SW 1271 (cell line): ENCODE measurements around the gene FTO.

Experiments used
- DNase-seq, 2 experiments: peaks; one replicate each; lab custom pipeline; 2025; lab: John Stamatoyannopoulos, UW

The FTO gene

DNA sequence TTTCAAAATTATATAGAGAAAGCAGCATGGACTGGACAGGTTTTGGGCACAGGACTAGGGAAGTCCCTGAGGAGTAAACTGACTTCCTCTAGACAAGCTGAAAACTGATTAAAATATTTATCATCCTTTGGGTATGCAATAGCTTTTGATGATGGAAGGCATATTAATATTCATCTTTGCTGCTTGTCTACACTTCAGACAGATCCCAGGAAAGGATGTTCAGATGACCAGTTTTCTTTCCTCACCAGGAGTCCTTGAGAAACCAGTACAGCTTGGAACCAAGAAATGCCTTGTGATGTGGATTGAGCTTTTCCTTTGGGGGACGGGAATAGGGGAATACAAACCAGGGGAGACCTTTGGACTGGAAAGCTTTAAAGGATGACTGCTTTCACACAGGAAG, 195.5 kb downstream of the FTO start:
- no peak for DNase-seq

- DNase-seq = no peak
These were observed 196.7 kb downstream of the FTO start for GRCh38 chr16:53900667-53901066.

DNA sequence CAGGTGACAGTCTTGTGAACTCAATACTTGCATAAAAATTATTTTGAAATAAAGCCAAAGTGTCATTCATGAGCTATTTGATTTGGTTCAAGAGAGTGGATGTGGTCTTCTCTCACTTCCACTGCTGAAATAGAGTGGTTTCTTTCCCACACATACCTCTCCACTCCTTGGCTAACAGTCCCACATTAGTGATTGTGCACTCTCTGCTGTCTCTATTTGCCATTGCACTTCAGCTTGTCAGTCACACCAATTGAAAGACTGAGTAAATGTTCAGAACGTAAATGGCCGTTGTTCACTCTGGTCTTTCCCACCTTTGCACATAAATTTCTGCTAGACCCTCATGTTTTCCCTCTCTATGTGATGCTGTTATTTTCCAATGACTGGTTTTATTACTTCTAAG, 197.5 kb downstream of the FTO start:
- DNase-seq = no peak

- no peak for DNase-seq
These were observed 200.6 kb downstream of the FTO start for GRCh38 chr16:53904533-53904932.

DNA sequence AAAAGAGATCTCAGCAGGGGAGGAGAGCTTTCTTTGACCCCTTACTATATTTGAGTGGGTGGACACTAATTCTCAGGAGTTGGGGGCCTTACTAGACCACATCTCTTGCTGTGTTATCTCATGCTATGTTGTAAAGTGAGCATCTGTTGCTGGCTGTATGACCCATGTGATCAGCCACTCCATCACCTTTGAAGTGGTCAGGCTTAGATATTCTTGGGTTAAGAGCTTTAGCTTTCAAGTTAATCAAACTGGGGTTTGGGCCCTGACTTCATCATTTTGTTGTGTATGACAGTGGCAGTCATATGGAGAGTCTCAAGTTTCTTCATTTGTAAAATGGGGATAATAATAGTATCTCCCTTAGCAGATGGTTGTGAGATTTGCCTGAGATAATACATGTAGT, 201.1 kb downstream of the FTO start:
- no peak for DNase-seq

DNA sequence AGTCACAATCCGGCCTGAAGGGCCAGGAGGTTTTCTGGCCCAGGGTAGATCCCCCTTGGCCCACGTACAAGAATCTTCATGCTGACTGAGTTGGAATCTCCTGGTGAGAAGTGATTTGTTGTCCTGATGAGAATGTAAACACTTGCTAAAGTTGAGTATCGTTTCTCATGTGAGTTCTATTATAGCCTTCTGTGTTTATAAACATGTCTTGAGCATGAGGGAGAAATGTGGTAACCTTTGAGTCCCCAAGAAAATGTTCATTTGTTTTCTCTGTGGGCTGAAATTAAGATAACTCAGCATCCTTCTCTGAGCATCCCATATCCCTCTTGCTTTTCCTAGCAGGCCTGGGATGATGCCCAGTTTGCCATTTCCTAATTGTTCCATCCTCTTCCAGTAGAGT, 204.8 kb downstream of the FTO start:
- no peak for DNase-seq

DNA sequence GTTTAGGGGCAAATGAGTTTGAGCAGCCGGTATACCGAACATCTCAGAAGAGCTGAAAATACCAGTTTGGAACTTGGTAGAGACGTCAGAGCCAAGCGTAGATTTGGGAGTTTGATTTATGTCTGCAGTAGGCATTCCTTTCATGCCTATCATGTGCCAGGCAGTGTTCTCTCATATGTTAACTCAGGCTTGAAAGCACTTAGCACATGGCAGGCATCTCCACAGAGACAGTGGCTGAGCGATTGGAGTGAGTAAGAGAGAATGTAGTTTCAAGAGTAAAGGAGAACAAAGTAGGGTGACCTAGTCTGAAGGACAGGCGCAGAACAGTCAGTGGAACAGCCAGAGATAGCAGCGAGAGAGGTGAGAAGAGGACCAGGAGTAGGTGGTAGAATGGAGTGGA, 207.0 kb downstream of the FTO start:
- DNase-seq = no peak

- DNase-seq = no peak
These were observed 207.6 kb downstream of the FTO start for GRCh38 chr16:53911513-53911912.

DNA sequence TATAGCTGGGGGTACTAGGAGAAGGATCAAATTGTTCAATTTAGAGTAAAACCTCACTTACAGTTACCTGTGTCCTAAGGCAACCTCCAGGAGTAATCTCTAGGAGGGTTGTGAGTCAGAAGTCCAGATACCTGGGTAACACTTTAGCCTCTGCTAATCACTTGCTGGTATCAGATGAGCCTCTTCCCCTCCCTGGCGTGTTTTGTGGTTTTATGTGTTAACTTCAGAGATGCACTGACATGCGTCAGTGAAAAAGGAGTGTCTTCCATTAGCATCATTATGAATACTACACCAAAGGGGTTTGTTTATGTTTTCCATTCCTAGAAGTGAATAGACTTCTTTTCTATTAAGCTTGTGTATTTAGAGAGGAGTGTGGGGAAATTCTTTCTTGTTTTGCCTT, 208.2 kb downstream of the FTO start:
- DNase-seq = no peak

DNA sequence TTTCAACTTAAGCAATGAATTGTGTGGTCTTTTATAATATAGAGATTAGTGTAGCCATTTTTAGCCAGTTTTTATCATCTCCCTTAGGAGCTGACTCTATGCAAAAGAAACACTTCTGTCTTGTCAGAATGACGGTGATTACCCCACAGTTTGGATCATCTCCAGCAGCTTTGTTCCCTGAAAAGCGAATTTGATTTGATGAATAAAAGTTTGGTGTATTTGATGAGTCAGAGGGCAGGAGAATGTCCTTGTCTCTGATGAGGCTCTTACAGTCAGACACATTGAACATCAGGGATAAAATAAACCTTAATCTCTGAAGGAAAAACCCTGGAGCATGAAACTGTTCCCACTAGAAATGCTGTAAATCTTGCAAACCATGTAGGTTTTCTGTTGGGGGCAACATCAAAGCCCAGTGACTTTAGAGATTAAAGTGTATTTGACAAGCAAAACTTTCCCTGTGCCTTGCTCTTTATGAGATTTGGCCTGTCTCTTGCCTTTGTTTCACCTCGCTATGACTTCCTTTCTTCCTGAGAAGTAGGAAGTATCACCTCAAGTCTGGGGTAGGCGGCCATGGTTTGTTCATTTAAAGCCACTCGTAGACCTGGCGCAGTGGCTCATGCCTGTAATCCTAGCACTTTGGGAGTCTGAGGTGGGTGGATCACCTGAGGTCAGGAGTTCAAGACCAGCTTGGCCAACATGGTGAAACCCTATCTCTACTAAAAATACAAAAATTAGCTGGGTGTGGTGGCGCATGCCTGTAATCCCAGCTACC, 209.3 kb downstream of the FTO start:
- DNase-seq = no peak

DNA sequence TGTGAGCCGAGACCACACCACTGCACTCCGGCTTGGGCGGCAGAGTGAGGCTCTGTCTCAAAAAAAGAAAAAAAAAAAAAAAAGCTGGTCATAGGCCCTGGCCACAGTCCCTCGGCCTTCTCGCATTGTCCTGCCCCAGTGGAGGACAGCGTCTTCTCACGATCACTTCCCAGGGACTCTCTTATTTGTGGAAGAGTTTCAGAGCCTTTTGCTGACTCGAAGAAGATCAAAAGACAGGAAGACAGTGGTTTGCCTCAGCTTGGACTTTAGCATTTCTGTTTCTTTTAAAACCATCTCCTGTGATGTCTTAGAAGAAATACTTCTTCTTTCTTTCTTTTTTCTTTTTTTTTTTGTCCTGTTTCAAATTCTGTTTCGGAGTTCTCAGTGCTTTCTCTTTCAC, 210.0 kb downstream of the FTO start:
- no peak for DNase-seq

- no peak for DNase-seq
These were observed 210.8 kb downstream of the FTO start for GRCh38 chr16:53914736-53915135.

DNA sequence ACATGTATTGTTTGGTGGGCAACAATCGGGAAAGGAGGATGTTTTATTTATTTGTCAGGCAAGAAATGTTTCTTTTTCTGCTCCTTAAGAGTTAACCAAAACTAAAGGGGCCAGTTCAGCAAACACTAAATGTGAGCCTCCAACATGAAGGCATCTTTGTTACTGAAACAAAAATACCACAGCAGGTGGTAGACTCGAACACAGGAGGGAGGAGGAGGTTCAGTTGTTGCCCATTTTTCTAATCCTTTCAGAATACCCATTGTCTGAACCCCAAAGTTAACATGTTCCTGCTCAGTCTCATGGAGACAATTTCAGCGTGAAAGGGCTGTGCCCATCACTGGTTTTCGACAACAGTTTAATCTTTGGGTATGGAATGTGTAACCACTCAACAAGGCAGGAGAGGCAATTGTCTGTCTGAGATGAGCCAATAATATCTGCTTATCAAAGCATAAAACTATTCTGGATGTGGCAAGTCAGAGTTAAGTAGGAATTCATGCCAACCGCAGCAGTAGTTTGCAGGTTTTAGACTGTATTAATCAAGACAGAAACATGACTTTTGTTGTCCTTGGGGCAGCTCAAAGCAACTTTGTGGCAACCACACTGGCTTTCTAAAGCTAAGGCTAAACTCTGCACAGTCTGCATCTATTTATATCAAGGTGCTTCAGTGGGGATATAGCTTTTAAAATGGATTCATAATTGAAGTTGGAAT, 211.7 kb downstream of the FTO start:
- no peak for DNase-seq

DNA sequence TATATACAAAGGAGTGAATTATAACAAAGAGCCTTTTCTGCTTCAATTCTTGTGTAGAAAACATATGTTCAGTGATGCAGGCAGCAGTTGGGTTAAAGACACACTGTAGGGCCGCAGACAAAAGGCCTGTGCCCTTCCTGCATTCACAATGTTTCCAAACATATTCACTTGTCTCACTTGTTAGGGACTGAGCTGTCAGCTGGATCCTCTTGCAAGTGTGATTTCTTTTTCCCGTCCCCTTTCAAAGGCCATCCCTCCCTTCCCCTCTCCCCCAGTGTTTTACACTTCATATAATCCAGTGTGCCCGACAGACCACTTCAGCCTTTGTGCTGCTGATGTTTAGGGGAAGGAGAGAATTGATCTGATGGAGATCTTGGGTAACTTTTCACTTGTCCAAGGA, 217.0 kb downstream of the FTO start:
- no peak for DNase-seq

- no peak for DNase-seq
These were observed 218.3 kb downstream of the FTO start for GRCh38 chr16:53922067-53922806.

- no peak for DNase-seq
These were observed 219.0 kb downstream of the FTO start for GRCh38 chr16:53922807-53923571.

- DNase-seq = no peak
These were observed 220.6 kb downstream of the FTO start for GRCh38 chr16:53924331-53925106.

DNA sequence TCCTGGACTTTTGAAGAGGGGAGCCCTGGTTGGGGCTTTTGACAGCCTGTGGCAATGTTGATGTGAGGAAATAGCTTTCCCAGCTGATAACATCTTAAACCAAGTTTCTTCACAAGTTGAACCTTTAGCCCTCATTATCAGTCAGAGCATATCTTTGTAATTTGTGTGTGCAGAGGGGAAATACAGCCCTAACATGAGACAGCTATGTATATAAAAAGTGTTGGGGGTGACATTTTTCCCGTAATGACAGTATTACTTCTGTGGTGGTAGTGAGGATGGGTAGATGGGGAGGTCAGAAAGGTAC, 221.1 kb downstream of the FTO start:
- no peak for DNase-seq

DNA sequence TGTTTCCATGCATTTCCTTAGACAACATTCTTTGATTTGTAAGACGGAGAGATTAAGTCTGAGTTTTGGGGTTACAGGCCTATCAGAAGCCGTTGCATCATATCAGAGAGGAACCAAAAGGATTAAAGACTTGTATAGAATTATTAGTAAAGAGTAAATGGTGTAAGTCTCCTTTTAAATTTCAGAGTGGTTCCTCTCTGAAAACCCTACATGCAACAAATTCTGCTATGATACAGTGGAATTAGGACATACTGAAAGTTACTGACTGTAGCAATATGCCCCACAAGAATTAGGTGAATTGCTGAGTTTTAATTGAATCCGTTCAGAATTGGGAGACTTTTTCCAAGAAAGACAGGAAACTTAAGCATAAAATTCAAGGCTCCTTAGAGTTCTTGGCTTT, 221.6 kb downstream of the FTO start:
- no peak for DNase-seq

GRCh38 chr16:53926209-53926608, 222.3 kb downstream of the FTO start:
- no peak for DNase-seq

DNA sequence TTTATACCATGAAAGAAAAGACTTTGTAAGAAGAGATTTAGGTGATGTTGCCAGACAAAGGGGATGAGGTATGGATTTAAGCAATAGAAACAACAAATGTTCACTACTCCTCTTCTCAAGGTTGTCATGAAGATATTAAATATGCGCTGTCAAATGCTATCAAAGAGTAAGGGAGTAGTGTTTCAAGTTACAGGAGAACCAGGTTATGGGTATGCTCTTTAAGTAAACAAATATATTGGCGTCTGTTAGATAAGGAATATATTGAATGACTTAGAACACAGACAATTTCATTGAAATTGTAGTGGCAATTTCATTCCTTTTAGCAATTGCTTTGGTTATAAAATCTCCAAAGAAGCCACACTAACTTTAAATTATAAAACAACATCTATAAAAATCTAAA, 229.0 kb downstream of the FTO start:
- DNase-seq = no peak

GRCh38 chr16:53933407-53933806, 229.5 kb downstream of the FTO start:
- no peak for DNase-seq
